B cell (primary cell): ENCODE data around the gene CCND1.

Experiments used
- CTCF ChIP-seq: fragments of 200-600 bp; IDR thresholded peaks from one replicate; pipeline ENCODE4 v1.8.0; 2022; ENCODE audit warnings: antibody characterized with exemption, mild to moderate bottlenecking
- EZH2 ChIP-seq: IDR thresholded peaks from 2 replicates; pipeline ENCODE4 v1.6.1; 2012; ENCODE audit warnings: borderline replicate concordance, low read depth, mild to moderate bottlenecking, moderate library complexity, low read length; ENCODE audit not compliant: insufficient read depth, poor library complexity, severe bottlenecking

DNA sequence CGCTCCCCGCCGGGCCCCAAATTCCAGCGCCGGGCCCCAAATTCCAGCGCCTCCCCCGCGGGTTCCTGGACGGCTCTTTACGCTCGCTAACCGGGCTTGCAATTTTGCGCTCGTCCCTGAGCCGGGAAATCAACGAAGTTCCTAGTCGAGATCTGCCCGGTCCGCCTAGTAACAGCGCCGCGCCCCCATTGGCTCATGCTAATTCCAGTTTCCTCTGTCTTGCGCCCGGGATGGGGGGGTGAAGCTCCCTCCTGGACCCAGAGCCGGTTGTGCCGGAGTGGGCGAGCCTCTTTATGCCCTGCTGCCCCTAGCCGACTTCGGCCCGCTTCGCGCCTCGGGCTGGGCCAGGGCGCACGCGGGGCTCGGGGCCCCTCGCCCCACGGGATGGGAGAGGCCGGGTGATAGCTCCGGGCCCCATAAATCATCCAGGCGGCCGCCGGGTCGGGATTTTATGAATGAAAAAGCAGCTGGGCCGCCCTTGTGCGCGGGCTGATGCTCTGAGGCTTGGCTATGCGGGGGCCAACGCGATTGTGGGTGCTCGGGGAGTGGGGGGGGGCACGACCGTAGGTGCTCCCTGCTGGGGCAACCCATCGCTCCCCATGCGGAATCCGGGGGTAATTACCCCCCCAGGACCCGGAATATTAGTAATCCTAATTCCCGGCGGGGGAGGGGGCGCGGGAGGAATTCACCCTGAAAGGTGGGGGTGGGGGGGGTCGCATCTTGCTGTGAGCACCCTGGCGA lies 1.8 kb upstream of the CCND1 start:
- TF ChIP-seq CTCF, result no peak
- TF ChIP-seq EZH2, result no peak
